Prostate gland (tissue), 2 donors: ENCODE data around the gene CKS2.

Source experiments
- POLR2A ChIP-seq: fragments of 450-650 bp; IDR thresholded peaks from one replicate; pipeline ENCODE4 v1.6.1; 2016; ENCODE audit warnings: antibody characterized with exemption, mild to moderate bottlenecking
- POLR2AphosphoS5 ChIP-seq: sonication (generic); formaldehyde crosslinking; IDR thresholded peaks from one replicate; pipeline ENCODE4 v1.6.1; 2017; ENCODE audit warnings: antibody characterized with exemption
- TF ChIP-seq, protein P1 (sequence below), 4 experiments: fragments of 200-600 bp in 2 of 4; fragments of 450-650 bp in 2 of 4; sonication (generic) in 2 of 4; IDR thresholded peaks; 1 replicate in 3 of 4; 2 replicates in 1 of 4; pipeline ENCODE4 v1.5.1; 2016 to 2019; ENCODE audit warnings: antibody characterized with exemption in 4 of 4, mild to moderate bottlenecking in 2 of 4, moderate library complexity in 2 of 4

GRCh38 chr9:89305868-89306267 lies 5.1 kb upstream of the CKS2 start:
- TF ChIP-seq, protein P1, sequence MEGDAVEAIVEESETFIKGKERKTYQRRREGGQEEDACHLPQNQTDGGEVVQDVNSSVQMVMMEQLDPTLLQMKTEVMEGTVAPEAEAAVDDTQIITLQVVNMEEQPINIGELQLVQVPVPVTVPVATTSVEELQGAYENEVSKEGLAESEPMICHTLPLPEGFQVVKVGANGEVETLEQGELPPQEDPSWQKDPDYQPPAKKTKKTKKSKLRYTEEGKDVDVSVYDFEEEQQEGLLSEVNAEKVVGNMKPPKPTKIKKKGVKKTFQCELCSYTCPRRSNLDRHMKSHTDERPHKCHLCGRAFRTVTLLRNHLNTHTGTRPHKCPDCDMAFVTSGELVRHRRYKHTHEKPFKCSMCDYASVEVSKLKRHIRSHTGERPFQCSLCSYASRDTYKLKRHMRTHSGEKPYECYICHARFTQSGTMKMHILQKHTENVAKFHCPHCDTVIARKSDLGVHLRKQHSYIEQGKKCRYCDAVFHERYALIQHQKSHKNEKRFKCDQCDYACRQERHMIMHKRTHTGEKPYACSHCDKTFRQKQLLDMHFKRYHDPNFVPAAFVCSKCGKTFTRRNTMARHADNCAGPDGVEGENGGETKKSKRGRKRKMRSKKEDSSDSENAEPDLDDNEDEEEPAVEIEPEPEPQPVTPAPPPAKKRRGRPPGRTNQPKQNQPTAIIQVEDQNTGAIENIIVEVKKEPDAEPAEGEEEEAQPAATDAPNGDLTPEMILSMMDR (IDR thresholded peaks at IDR 0.05) = no peak
- TF ChIP-seq POLR2AphosphoS5 (no peak), POLR2A (no peak)
